Right kidney (tissue), 1 donor: ENCODE results near the gene ZFP64.
"Not testable (repeated sequence)": the region's sequence is repeated elsewhere in the genome, so short reads cannot be mapped to it uniquely, and the experiment has no call there.

Experiments used
- DNase-seq: peaks from one replicate; pipeline ENCODE4 v3.0.0-alpha.2; 2016

ZFP64 gene

DNA sequence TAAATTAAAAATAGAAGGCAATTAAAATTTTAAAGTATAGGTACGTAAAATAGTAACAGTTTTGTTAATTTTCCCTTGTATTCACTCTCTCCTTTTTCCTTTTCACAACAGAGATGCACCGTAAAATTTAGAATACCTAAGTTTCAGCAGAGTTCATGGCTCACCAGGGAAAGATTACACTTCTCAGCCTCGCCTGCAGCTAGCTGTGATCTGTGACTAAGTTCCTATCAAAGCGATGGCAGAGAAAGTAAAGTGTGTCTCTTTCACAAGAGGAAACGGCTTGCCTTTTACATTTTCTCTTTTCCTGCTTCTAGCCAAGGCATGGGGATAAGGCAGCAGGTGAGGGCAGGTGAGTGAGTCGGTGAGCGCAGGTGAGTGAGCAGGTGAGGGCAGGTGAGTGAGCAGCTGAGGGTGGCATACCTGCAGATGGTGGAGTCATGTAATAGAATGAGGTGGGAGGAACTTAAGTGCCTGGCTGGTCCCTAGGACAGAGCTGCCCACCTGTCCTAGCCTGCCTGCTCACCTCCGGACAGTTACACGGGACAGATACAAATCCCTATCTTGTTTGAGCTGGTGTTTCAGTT lies 30.9 kb downstream of the ZFP64 start:
- DNase-seq: no peak

DNA sequence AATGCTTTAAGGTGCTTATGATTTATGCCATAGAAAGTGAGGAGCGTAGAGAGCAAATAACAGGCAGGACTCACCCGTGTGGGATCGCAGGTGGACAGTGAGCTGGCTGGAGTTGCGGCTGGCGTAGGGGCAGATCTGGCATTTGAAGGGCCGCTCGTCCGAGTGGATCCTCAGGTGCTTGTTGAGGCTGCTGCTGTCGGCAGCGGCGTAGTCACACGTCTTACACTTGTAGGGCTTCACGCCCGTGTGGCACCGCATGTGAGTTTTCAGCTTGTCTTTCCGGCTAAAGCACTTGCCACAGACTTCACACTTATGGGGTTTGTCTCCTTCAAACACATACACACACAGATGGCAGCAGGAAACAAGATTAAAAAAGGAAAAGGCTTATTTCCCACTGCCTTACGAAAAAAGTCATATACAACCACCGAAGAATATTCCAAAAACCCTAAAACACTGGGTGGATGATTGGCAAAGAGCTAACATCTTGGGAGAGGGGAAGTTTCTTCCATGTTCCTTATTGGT lies 31.5 kb downstream of the ZFP64 start:
- no peak for DNase-seq

DNA sequence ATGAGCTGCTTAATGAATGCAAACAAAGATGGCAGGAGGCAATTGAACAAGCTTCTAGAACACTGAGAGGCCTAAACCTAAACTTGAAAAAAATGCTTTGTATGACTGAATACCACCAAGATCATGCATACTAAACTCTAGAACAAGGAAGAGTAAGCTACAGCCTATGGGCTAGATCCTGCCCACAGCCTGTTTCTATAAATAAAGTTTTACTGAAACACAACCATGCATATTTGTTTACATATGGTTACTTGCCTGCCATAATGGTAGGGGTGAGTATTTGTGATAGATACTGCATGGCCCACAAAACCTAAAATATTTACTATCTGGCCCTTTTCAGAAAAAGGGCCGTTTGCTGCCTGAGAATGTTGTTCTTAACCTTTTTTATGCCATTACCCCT lies 37.0 kb downstream of the ZFP64 start:
- DNase-seq: no peak

DNA sequence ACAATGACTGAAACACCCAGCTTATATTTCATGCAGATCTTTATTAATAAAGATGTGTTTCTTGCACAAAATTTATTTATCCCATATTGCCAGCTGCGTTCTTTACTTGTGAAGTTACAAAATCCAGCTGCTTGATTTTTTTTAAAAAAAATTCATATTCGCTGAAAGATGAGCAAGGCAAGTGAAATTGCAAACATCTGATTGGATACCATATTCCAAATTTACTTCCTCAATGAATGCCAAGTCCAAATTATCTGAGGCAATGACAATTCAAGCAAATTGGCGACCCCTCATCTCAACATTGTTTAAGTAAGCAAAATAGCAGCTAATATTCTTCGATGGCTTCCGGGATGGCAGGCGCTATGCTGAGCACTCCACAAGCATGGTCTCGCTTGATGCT lies 37.7 kb downstream of the ZFP64 start:
- DNase-seq: no peak

DNA sequence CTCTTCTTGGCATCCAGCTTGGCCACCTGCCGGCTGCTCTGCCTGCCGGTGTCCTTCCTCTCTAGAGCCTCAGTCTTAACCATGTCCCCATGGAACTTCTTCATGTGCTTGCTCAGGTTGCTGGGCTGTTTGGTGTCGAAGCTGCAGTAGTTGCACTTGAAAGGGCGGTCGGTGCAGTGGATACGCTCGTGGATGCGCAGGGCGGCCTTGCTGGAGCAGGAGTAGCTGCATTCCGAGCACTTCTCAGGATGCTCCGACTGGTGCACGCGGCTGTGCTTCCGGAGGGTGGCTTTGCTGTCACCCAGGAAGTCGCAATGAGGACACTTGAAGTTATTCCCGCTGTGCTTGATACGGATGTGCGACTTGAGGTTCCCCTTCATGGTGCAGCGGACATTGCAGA lies 38.7 kb downstream of the ZFP64 start:
- no peak for DNase-seq

DNA sequence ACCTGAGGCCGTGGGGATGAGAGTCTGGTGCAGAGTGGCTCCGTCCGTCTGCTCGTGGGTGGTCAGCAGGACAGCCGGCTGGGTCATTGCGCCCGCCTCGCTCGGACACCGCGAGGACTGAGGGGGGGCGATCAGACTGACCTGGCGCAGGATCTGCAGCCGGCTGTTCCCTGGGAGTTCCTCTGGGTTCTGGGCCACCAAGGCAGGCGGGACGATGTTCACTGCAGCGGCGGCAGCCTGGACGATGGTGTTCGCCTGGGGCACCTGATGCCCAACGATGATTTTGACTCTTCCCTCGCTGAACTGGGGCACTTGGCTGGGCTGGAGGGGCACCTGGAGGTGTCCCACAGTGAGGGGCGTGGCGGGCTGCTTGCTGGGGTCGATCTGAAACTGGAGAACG lies 39.2 kb downstream of the ZFP64 start:
- no peak for DNase-seq

DNA sequence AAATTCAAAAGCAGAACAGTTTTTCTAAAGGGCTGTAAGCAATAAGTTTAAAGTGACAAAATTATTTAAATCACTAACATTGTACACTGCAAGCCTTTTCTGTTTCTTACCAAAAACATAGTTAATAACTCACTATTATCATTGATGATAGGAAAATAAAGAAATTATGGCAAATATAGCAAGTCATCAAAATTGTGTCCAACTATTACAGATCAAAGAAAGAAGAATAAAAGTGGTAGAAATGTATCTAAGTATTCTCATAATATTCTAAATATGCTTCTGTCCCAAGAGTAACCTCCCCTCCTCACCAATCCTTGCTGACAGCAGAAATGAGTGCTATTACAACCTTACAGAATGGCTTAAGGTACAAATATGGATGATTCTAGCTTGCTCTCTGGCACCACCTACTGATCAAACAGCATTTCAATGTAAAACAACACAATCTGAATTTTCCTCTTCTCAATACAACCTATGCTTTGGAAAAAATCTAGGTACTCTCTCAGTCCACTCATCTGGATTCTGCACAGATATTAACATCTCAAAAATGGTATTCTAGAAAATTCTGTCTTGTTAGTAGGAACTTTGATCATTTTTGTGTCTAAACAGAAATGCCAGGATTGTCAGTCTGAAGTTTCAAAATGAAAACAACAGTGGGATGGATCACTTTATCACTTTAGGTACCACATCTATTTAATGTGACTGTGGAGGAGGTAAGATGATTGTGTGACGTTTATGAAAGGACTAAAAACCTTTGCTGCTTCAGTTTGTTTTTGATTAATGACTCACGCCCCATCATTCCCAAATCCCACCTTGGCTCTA lies 40.9 kb downstream of the ZFP64 start:
- DNase-seq: no peak

DNA sequence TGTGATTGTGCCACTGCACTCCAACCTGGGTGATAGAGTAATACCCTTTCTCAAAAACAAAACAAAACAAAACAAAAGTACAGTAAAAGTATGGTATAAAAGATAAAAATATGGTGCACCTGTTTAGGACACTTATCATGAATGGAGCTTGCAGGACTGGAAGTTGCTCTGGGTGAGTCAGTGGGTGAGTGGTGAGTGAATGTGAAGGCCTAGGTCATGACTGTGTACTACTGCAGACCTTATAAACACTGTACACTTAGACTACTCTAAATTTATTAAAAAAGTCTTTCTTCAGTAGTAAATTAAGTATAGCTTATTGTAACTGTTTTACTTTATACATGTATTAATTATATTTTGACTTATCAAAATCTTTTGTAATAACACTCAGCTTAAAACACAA lies 46.0 kb downstream of the ZFP64 start:
- no peak for DNase-seq

DNA sequence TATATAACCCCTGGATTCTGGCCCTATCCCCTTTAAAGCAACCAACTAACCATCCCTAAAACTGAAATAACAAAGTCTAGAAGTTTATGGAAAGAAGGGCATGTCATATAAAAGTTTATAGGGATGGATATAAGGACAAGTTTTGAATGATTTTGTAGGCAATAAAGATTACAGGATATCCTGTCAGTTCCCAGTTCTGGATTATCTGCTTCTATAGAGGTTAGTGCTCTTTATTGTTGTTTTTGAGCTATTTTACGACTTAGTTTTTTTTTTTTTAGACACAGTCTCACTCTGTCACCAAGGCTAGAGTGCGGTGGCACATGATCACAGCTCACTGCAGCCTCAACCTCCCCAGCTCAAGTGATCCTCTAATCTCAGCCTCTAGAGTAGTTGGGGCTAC lies 48.3 kb downstream of the ZFP64 start:
- DNase-seq: no peak

DNA sequence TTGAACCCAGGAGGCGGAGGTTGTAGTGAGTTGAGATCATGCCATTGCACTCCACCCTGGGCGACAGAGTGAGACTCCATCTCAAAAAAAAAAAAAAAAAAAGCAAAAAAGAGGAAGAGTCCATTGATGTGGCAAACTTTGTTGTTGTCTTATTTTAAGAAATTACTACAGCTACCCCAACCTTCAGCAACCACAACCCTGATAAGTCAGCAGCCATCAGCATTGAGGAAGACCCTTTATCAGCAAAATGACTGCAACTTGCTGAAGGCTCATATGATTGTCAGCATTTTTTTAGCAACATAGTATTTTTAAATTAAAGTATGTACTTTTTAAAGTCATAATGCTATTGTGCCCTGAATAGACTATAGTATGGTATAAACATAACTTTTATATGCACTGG lies 48.8 kb downstream of the ZFP64 start:
- DNase-seq: no peak

DNA sequence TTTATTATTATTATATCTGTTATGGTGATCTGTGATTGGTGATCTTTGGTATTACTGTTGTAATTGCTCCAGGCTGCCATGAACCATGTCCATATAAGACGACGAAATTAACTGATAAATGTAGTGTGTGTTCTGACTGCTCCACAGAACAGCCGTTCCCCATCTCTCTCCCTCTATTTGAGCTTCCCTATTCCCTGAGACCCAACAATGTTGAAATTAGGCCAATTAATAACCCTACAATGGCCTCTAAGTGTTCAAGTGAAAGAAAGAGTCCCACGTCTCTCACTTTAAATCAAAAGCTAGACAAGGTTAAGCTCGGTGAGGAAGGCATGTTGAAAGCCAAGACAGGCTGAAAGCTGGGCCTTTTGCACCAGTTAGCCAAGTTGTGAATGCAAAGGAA lies 51.6 kb downstream of the ZFP64 start:
- no peak for DNase-seq

DNA sequence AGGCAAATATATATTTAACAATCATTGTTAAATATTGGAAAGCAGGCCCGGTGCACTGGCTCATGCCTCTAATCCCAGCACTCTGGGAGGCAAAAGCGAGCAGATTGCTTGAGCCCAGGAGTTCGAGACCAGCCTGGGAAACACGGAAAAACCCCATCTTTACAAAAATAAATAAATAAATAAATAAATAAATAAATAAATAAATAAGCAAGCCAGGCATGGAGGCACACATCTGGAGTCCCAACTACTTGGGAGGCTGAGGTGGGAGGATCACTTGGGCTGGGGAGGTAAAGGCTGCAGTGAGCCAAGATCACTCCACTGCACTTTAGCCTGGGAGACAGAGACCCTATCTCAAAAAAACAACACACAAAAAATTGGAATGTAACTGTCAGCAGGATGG lies 53.7 kb downstream of the ZFP64 start:
- no peak for DNase-seq

DNA sequence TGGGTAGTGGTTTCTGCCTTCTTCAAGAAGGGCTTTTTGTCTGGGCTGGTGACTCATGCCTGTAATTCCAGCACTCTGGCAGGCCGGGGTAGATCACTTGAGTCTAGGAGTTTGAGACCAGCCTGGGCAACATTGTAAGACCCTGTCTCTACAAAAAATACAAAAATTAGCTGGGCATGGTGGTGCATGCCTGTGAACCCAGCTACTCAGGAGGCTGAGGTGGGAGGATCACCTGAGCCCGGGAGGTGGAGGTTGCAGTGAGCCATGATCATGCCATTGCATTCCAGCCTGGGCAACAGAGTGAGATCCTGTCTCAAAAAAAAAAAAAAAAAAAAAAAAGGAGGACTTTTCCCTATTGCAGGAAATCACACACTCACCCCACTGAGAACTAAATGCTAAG lies 57.9 kb downstream of the ZFP64 start:
- not testable (repeated sequence) for DNase-seq

DNA sequence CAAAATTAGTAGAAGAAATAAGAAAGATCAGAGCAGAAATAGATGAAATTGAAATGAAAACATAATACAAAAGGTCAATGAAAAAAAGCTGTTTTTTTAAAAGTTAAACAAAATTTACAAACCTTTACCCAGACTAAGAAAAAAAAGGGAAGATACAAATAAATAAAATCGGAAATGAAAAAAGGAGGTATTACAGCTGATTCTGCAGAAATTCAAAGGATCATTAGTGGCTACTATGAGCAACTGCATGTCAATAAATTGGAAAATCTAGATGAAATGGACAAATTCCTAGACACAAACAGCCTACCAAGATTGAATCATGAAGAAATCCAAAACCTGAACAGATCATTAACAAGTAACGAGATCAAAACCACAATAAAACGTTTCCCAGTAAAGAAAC lies 59.2 kb downstream of the ZFP64 start:
- no peak for DNase-seq

DNA sequence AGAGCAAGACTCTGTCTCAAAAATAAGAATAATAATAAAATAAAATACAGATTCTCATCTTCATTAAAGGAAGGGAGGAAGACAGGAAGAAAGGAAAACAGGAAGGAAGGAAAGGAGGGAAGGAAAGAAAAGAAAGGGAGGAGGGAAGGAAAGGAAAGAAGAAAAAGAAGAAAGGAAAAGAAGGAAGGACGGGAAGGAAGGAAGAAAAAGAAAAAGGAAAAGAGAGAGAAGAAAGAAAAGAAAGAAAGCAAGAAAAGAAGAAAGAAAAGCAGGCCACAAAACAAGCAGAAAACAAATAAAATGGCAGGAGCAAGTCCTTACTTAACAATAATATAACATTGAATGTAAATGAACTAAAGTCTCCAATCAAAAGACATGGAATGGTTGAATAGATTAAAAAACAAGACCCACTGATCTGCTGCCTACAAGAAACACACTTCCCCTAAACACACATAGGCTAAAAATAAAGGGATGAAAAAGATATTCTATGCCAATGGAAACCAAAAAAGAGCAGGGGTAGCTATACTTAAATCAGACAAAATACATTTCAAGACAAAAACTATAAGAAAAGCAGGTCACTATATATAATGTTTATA lies 60.4 kb downstream of the ZFP64 start:
- no peak for DNase-seq

DNA sequence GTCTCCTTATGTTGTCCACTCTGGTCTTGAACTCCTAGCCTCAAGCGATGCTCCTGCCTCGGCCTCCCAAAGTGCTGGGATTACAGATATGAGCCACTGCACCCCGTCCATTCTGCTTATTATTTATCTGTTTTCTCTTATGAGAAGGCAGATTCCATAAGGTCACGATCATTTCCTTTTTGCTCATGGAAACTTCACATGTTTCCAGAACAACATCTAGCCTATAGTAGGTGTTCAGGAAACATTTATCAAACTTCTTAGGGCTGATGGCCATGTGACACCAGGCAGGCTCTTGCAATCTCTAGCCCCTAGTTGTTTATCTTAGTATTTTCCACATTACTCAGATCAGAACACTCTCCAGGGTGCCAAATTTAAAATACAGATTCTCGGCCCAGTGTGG lies 61.2 kb downstream of the ZFP64 start:
- no peak for DNase-seq

DNA sequence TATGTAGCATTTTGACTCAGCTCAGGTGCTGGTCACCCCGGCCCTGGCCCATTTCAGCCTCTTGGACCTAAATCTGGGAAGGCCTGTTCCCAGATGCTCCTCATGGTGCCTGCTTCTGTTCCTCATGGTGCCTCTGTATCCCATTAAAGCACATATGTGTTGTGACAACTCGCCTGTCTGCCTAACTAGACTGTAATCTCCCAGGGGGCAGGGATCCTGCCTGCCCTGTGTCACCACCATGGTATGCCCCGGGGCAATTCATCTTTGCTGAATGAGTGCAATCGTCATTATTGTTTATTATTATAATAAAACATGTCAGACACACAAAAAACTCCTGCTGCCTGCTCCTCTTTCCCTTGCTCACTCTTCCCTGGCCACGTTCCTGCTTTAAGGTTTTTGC lies 62.0 kb downstream of the ZFP64 start:
- DNase-seq: no peak

DNA sequence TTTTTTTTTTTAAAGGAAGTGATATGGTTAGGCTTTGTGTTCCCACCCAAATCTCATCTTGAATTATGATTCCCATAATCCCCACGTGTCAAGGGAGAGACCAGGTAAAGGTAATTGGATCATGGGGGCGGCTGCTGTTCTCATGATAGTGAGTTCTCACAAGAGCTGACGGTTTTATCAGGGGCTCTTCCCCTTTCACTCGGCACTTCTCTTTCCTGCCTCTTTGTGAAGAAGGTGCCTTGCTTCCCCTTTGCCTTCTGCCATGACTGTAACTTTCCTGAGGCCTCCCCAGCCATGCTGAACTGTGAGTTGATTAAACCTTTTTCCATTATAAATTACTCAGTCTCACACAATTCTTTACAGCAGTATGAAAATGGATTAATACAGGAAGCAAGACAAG lies 64.3 kb downstream of the ZFP64 start:
- no peak for DNase-seq

DNA sequence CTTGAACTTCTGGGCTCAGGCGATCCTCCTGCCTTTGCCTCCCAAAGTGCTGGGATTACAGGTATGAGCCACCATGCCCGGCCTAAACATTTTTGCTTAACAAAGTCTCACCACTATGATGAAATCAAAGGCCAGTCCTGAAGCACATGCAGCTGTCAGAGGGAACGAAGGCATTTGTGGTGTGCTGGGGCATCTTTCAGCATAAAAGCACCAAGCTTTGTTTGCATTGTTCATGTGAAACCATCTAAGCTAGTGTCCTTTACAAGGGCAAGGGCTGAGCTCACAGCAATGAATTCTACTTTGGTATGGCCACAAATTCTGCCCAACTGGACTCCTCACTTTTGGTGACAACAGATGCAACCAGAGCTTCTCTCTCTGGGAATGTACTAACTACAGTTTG lies 66.8 kb downstream of the ZFP64 start:
- no peak for DNase-seq

DNA sequence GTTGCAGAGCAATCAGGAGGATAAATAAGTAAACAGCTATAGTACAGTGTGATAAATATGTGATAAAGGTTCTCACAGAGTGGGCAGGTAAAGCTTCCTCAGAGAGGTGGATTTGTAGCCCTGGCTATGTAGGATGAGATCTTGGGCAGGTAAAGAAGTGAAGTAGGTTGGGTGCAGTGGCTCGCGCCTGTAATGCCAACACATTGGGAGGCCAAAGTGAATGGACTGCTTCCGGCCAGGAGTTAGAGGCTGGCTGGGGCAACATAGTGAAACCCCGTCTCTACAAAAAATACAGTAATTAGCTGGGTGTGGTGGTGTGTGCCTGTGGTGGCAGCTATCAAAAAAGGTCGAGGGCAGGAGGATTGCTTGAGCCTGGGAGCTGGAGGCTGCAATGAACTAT lies 72.9 kb downstream of the ZFP64 start:
- DNase-seq: no peak

DNA sequence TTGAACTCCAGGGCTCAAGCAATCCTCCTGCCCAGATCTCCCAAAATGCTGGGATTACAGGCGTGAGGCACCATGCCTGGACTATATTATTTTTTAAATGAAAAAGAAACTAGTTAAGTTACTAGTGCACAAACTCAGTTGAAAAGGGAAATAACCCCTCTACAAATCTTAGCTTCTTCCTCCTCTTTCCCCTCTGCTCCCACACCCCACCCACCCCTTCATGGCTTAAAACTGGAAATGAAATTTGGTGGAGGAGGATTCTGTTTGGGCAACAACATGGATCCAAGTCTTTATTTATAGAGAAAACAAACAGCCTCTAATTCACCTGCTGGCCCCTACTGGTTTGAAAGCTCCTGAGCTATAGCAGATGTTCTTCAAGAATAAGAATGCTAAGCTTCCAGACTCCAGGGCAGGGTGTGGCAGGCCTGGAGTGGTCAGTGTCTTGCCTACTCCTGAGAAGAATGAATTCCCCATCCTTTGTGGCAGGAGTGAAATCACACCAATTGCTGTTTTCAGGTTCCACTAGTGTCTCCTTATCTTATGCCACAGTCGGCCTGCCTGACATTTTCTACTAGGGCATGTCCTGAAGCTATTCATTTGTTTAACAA lies 73.5 kb downstream of the ZFP64 start:
- no peak for DNase-seq

DNA sequence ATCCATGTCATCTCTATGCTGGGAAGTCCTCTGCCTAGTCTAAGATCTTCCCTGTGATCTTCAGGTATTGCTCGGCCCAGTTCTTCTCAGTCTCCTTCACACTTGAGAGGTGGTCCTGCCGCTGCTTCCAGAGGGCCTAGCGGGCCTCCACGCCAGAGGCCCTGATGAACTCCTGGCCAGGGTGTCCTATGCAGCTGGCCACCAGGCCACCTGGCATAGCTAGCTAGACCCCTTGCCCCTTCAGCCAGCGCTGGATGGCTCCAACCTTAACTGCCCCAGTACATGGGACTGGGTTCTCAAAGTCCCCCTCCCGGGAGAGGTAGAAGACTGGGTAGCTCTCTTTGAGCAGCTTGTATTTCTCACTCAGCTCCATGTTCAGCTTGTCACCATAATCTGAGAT lies 81.1 kb downstream of the ZFP64 start:
- no peak for DNase-seq
